Endothelial cell of umbilical vein (primary cell): ENCODE measurements around the gene RBM20. TPM values are rescaled to one million over a fixed set of nuclear protein-coding genes. Genes with fewer than 3 reads are reported as not detected.

Source experiments
- BruUV-seq: library from RNA; stranded (reverse); fragments of 400-500 nt; replicated peaks from 2 replicates; lab custom pipeline; 2021; lab: Mats Ljungman, UMichigan
- CTCF ChIA-PET: fragments of 300-600, 350-600 bp; sonication (Branson Sonifier 250); formaldehyde crosslinking; loops from one replicate; lab custom pipeline; 2021; ENCODE audit warnings: antibody characterized with exemption, inconsistent platforms; lab: Charles Lee
- POLR2A ChIA-PET: fragments of 300-600, 350-600 bp; sonication (Branson Sonifier 250); formaldehyde crosslinking; loops from one replicate; lab custom pipeline; 2021; ENCODE audit warnings: antibody characterized with exemption, inconsistent platforms; lab: Charles Lee
- DNase-seq: peaks from one replicate; pipeline ENCODE4 v3.0.0-alpha.2; 2011; ENCODE audit warnings: low read depth, low spot score
- FAIRE-seq: peaks from 2 replicates; lab custom pipeline; 2011; peaks lifted over from hg19 to GRCh38; lab: Jason Lieb, UNC
- H2AFZ ChIP-seq: 2 replicates; pipeline ENCODE4 v1.6.0; 2012; ENCODE audit warnings: low read depth, low read length, control low read depth, inconsistent platforms
- H3K27ac ChIP-seq: 2 replicates; pipeline ENCODE4 v1.5.1; 2011; ENCODE audit warnings: low read depth, mild to moderate bottlenecking, control low read depth, low read length, moderate library complexity; ENCODE audit not compliant: insufficient read depth
- H3K27me3 ChIP-seq, 2 experiments: 2 replicates each; pipeline versions ENCODE4 v1.6.0 to v1.6.1; 2011; ENCODE audit warnings: low read length in 2 of 2, mixed read lengths in 1 of 2; ENCODE audit not compliant: control insufficient read depth in 2 of 2, insufficient read depth in 2 of 2
- H3K36me3 ChIP-seq, 2 experiments: 2 replicates in 1 of 2; 3 replicates in 1 of 2; pipeline ENCODE4 v1.5.1; 2011; ENCODE audit warnings: low read length in 2 of 2, mild to moderate bottlenecking in 1 of 2, moderate library complexity in 1 of 2; ENCODE audit not compliant: control insufficient read depth in 2 of 2, insufficient read depth in 2 of 2; ENCODE audit errors: extremely low read depth in 1 of 2
- H3K4me1 ChIP-seq: 3 replicates; pipeline ENCODE4 v1.5.1; 2011; ENCODE audit warnings: mild to moderate bottlenecking, low read length; ENCODE audit not compliant: control insufficient read depth, insufficient read depth; ENCODE audit errors: extremely low read depth
- H3K4me2 ChIP-seq: 2 replicates; pipeline ENCODE4 v1.6.1; 2011; ENCODE audit warnings: low read length, control low read depth, mixed read lengths; ENCODE audit not compliant: insufficient read depth
- H3K4me3 ChIP-seq, 3 experiments: fragments of 200-600 bp in 1 of 3; sonication (generic), shearing (Covaris generic) in 1 of 3; replicated peaks in 1 of 3; 2 replicates each; pipeline ENCODE4 v1.5.1; 2011 to 2016; ENCODE audit warnings: control low read depth in 3 of 3, low read length in 3 of 3, mild to moderate bottlenecking in 2 of 3, inconsistent platforms in 1 of 3, low read depth in 1 of 3, moderate library complexity in 1 of 3; ENCODE audit not compliant: insufficient read depth in 1 of 3
- H3K79me2 ChIP-seq: 2 replicates; pipeline ENCODE4 v1.6.0; 2012; ENCODE audit warnings: low read length, inconsistent platforms; ENCODE audit not compliant: control insufficient read depth, insufficient read depth
- H3K9ac ChIP-seq: replicated peaks from 2 replicates; pipeline ENCODE3; 2011; ENCODE audit warnings: low read length, control low read depth; ENCODE audit not compliant: insufficient read depth; ENCODE audit errors: extremely low read depth
- H3K9me1 ChIP-seq: replicated peaks from 3 replicates; pipeline ENCODE4 v1.6.0; 2011; ENCODE audit warnings: mild to moderate bottlenecking, low read length; ENCODE audit not compliant: control insufficient read depth, insufficient read depth; ENCODE audit errors: extremely low read depth
- H3K9me3 ChIP-seq: replicated peaks from 2 replicates; pipeline ENCODE4 v1.5.1; 2012; ENCODE audit warnings: low read length, inconsistent platforms; ENCODE audit not compliant: control insufficient read depth, insufficient read depth
- H4K20me1 ChIP-seq: replicated peaks from 2 replicates; pipeline ENCODE3; 2011; ENCODE audit warnings: mild to moderate bottlenecking, low read length; ENCODE audit not compliant: control insufficient read depth, insufficient read depth; ENCODE audit errors: extremely low read depth
- CTCF ChIP-seq, 2 donors: IDR thresholded peaks; 1 replicate in 1 of 2; 2 replicates in 1 of 2; pipeline ENCODE4 v1.5.1; 2011; ENCODE audit warnings: low read length in 2 of 2, mild to moderate bottlenecking in 2 of 2, moderate library complexity in 2 of 2, control low read depth in 1 of 2, inconsistent platforms in 1 of 2, low read depth in 1 of 2; ENCODE audit not compliant: insufficient read depth in 1 of 2; ENCODE audit errors: extremely low read depth in 1 of 2
- EZH2 ChIP-seq: IDR thresholded peaks from 2 replicates; pipeline ENCODE4 v1.6.1; 2012; ENCODE audit warnings: borderline replicate concordance, low read depth, mild to moderate bottlenecking, moderate library complexity, low read length, inconsistent platforms; ENCODE audit not compliant: severe bottlenecking
- FOS ChIP-seq: IDR thresholded peaks from 2 replicates; pipeline ENCODE4 v1.6.1; 2011; ENCODE audit warnings: mild to moderate bottlenecking, low read length, moderate library complexity, borderline replicate concordance; ENCODE audit not compliant: insufficient read depth
- GATA2 ChIP-seq: IDR thresholded peaks from 2 replicates; pipeline ENCODE4 v1.7.0; 2011; ENCODE audit warnings: low read depth, mild to moderate bottlenecking, moderate library complexity, mixed read lengths, low read length; ENCODE audit not compliant: insufficient read length, insufficient read depth
- JUN ChIP-seq: IDR thresholded peaks from 2 replicates; pipeline ENCODE4 v1.6.1; 2011; ENCODE audit warnings: borderline replicate concordance, low read depth; ENCODE audit not compliant: insufficient read length, insufficient read depth
- MAX ChIP-seq: IDR thresholded peaks from 2 replicates; pipeline ENCODE4 v1.6.1; 2011; ENCODE audit not compliant: insufficient read depth, insufficient read length
- MYC ChIP-seq: IDR thresholded peaks from one replicate; pipeline ENCODE4 v1.6.1; 2011; ENCODE audit warnings: mild to moderate bottlenecking, low read depth, low read length
- POLR2A ChIP-seq: IDR thresholded peaks from 2 replicates; pipeline ENCODE4 v1.6.1; 2012; ENCODE audit warnings: low read depth, mild to moderate bottlenecking, control low read depth, low read length
- POLR2AphosphoS5 ChIP-seq: IDR thresholded peaks from 2 replicates; pipeline ENCODE4 v1.6.1; 2012; ENCODE audit warnings: low read depth, mild to moderate bottlenecking, control low read depth, low read length, moderate library complexity; ENCODE audit not compliant: insufficient read depth
- dilution Hi-C: fragments of 300-500 bp; cut with MboI; formaldehyde crosslinking; loops from one replicate; pipeline ENCODE4 v1.15.0; 2019; ENCODE audit warnings: low sequenced_read_pairs; ENCODE audit not compliant: extremely low pct_ligation_motif_present
- intact Hi-C: fragments of 100-400 bp; cut with micrococcal nuclease; formaldehyde crosslinking; loops from one replicate; pipeline ENCODE4 v1.10.0; 2022
- polyA plus RNA-seq, 4 experiments: library from polyadenylated mRNA; depleted of rRNA in 3 of 4; stranded (reverse) in 3 of 4; unstranded in 1 of 4; fragments of >200 nt; gene quantifications; 2 replicates each; pipeline versions ENCODE4 v1.2.1 to v1.2.3, GENCODE V29; 2011 to 2012; ENCODE audit warnings: missing spikeins in 1 of 4
- total RNA-seq: library from RNA; stranded (reverse); gene quantifications from 2 replicates; pipeline ENCODE4 v1.2.3, GENCODE V29; 2021

Gene RBM20
- total and polyA plus RNA-seq, 2 donors (not counting 3 experiments of a cell fraction or from before 2014, with no cell fraction given): 0.04 TPM; not detected in 1

DNA sequence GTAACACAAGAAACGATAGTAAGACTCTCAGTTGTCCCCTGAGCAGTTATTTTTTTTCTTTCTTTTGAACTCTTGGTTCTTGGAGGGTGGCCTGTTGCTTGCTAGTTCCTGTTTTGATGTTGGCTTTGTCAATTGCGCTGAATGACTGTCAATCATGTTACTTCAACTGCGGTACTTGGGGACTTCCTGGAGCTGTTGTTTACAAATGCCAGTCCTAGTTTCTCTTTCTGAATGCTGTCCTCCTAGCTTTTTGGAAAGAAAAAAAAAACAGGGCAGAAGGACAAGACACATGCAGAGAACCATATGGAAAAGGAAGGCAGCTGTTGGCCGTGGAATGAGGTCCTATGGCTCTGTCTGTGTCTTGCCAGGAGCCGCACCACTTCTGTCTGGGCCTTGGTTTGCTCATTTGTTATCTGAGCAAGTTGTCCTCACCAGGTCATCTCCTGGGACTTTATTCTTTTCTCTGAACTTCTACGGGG is 220.6 kb downstream of the RBM20 start:
- TF ChIP-seq MYC: no peak
- TF ChIP-seq EZH2: no peak
- no peak for TF ChIP-seq MAX
- TF ChIP-seq POLR2AphosphoS5: no peak
- no peak for TF ChIP-seq CTCF (IDR thresholded peaks at IDR 0.05; ENCODE audit: extremely low read depth in 1 of 2, insufficient read depth in 1 of 2, low read depth in 1 of 2, low read length in 2 of 2)
- TF ChIP-seq JUN: no peak
- no peak for TF ChIP-seq GATA2
- TF ChIP-seq FOS: no peak
- no peak for TF ChIP-seq POLR2A
- FAIRE-seq: no peak
- no peaks in the 10 kb centered on the region for H3K4me1 ChIP-seq
- intact Hi-C loops: loop anchor here (5.0 kb wide), 1 partner anchor 87 kb away; no protein-coding TSS in a partner anchor
- dilution Hi-C loops: no loop called here
- no peak overlapping the region for H3K27ac ChIP-seq
- ChIA-PET CTCF (interaction anchor here (1.0 kb wide), 1 partner anchor 61 kb away, joined by 3 read pairs; no protein-coding TSS in a partner anchor), POLR2A (no interaction called here)
- H3K36me3 ChIP-seq: no peaks in the 10 kb centered on the region
- no peak overlapping the region for H3K4me2 ChIP-seq
- no peaks in the 10 kb centered on the region for H3K79me2 ChIP-seq
- no peak for DNase-seq
- BruUV-seq: no TSS peak
- no peaks in the 10 kb centered on the region for H3K9me3 ChIP-seq
- no peaks in the 10 kb centered on the region for H4K20me1 ChIP-seq
- H3K9ac ChIP-seq: no peak overlapping the region
- no peak overlapping the region for H2AFZ ChIP-seq
- H3K9me1 ChIP-seq: no peaks in the 10 kb centered on the region
- peaks cover 8 to 13% of the 10 kb centered on the region in 2 experiments for H3K27me3 ChIP-seq
- H3K4me3 ChIP-seq: no peak overlapping the region
